SK-N-SH (cell line): Measurements from ENCODE around the gene CLTCL1. TPM values are rescaled to one million over a fixed set of nuclear protein-coding genes. Genes with fewer than 3 reads are reported as not detected.
A peak's percentile ranks its signal among the peaks of the same experiment; 100 is the strongest.

ENCODE experiments used
- CTCF ChIA-PET: fragments of 300-600, 350-600 bp; formaldehyde crosslinking; extraction: SDS; loops from one replicate; lab custom pipeline; 2021; lab: Yijun Ruan, JAX
- POLR2A ChIA-PET: fragments of 350-600 bp; sonication (Branson Sonifier 250); formaldehyde crosslinking; extraction: SDS; loops from one replicate; lab custom pipeline; 2020; ENCODE audit warnings: antibody characterized with exemption, inconsistent platforms; lab: Yijun Ruan, JAX
- DNase-seq: peaks from one replicate; pipeline ENCODE4 v3.0.0; 2012
- H2AFZ ChIP-seq: fragments of 200-600 bp; sonication (generic); 2 replicates; pipeline ENCODE4 v1.8.1; 2016; ENCODE audit warnings: antibody characterized with exemption, mild to moderate bottlenecking, low read depth
- H3F3A ChIP-seq: fragments of 200-600 bp; sonication (generic); replicated peaks from 2 replicates; pipeline ENCODE3; 2016; ENCODE audit warnings: antibody characterized with exemption, mild to moderate bottlenecking; ENCODE audit not compliant: insufficient read depth
- H3K27ac ChIP-seq, 2 experiments: fragments of 200-500 bp in 1 of 2; fragments of 200-600 bp in 1 of 2; sonication (Bioruptor generic) in 1 of 2; sonication (generic), shearing (Covaris generic) in 1 of 2; 2 replicates each; pipeline versions ENCODE4 v1.5.1 to v1.6.1; 2014 to 2016; ENCODE audit warnings: low read depth in 2 of 2, inconsistent platforms in 1 of 2, low read length in 1 of 2, mild to moderate bottlenecking in 1 of 2, mixed read lengths in 1 of 2
- H3K27me3 ChIP-seq: fragments of 200-600 bp; sonication (generic), shearing (Covaris generic); 2 replicates; pipeline ENCODE4 v1.6.1; 2016; ENCODE audit warnings: mixed run types; ENCODE audit not compliant: insufficient read depth
- H3K36me3 ChIP-seq, 2 experiments: fragments of 200-500 bp in 1 of 2; fragments of 200-600 bp in 1 of 2; sonication (Bioruptor generic) in 1 of 2; sonication (generic) in 1 of 2; replicated peaks in 1 of 2; 2 replicates each; pipeline versions ENCODE3 to v1.5.1; 2014 to 2016; ENCODE audit warnings: low read length in 1 of 2, mild to moderate bottlenecking in 1 of 2; ENCODE audit not compliant: insufficient read depth in 2 of 2, control insufficient read depth in 1 of 2
- H3K4me1 ChIP-seq, 2 experiments: fragments of 200-500 bp in 1 of 2; fragments of 200-600 bp in 1 of 2; sonication (Bioruptor generic) in 1 of 2; sonication (generic), shearing (Covaris generic) in 1 of 2; 2 replicates each; pipeline versions ENCODE4 v1.5.1 to v1.6.1; 2014 to 2016; ENCODE audit warnings: low read depth in 1 of 2, low read length in 1 of 2, mixed run types in 1 of 2; ENCODE audit not compliant: insufficient read depth in 2 of 2, control insufficient read depth in 1 of 2
- H3K4me2 ChIP-seq: fragments of 200-600 bp; sonication (generic), shearing (Covaris generic); 2 replicates; pipeline ENCODE4 v1.6.1; 2017; ENCODE audit warnings: mixed run types
- H3K4me3 ChIP-seq, 2 experiments: fragments of 200-500 bp in 1 of 2; fragments of 200-600 bp in 1 of 2; sonication (Bioruptor generic) in 1 of 2; sonication (generic), shearing (Covaris generic) in 1 of 2; 2 replicates each; pipeline versions ENCODE4 v1.5.1 to v1.8.1; 2014 to 2016; ENCODE audit warnings: low read depth in 2 of 2, inconsistent platforms in 1 of 2, low read length in 1 of 2, mild to moderate bottlenecking in 1 of 2, mixed read lengths in 1 of 2, moderate library complexity in 1 of 2
- H3K79me2 ChIP-seq: fragments of 200-600 bp; sonication (generic); 2 replicates; pipeline ENCODE4 v1.8.1; 2017; ENCODE audit warnings: mild to moderate bottlenecking; ENCODE audit not compliant: insufficient read depth
- H3K9ac ChIP-seq: fragments of 200-600 bp; sonication (generic); 2 replicates; pipeline ENCODE4 v1.6.1; 2017; ENCODE audit warnings: mixed run types
- H3K9me2 ChIP-seq: fragments of 200-600 bp; sonication (generic); 2 replicates; pipeline ENCODE4 v1.6.1; 2017; ENCODE audit warnings: mixed run types
- H3K9me3 ChIP-seq: fragments of 200-600 bp; sonication (generic); 2 replicates; pipeline ENCODE4 v1.6.1; 2017; ENCODE audit warnings: mixed run types, mild to moderate bottlenecking, moderate library complexity
- H4K20me1 ChIP-seq: fragments of 200-600 bp; sonication (generic); 2 replicates; pipeline ENCODE4 v1.6.1; 2017; ENCODE audit warnings: mild to moderate bottlenecking, mixed run types; ENCODE audit not compliant: insufficient read depth
- ELF1 ChIP-seq: IDR thresholded peaks from 2 replicates; pipeline ENCODE4 v1.4.0; 2012
- EP300 ChIP-seq, 2 experiments: IDR thresholded peaks; 2 replicates each; pipeline versions ENCODE4 v1.4.0 to v1.6.1; 2012; ENCODE audit warnings: borderline replicate concordance in 1 of 2, low read depth in 1 of 2, low read length in 1 of 2
- EZH2phosphoT487 ChIP-seq: fragments of 200-600 bp; sonication (generic); IDR thresholded peaks from 2 replicates; pipeline ENCODE4 v1.6.1; 2017; ENCODE audit warnings: low read depth, mixed run types, mild to moderate bottlenecking, antibody characterized with exemption, moderate library complexity, borderline replicate concordance
- FOSL2 ChIP-seq: IDR thresholded peaks from 2 replicates; pipeline ENCODE4 v1.4.0; 2012; ENCODE audit warnings: low read depth, mild to moderate bottlenecking, moderate library complexity, borderline replicate concordance
- GABPA ChIP-seq: IDR thresholded peaks from 2 replicates; pipeline ENCODE4 v1.4.0; 2012; ENCODE audit warnings: low read depth, mild to moderate bottlenecking
- RCOR1 ChIP-seq: fragments of 150-350 bp; IDR thresholded peaks from 2 replicates; pipeline ENCODE4 v1.6.1; 2017; ENCODE audit warnings: antibody characterized with exemption, low read length
- SIN3A ChIP-seq: IDR thresholded peaks from 2 replicates; pipeline ENCODE4 v1.6.1; 2012; ENCODE audit warnings: low read depth, mild to moderate bottlenecking, low read length, moderate library complexity, borderline replicate concordance
- TAF1 ChIP-seq: IDR thresholded peaks from 2 replicates; pipeline ENCODE4 v1.6.1; 2012; ENCODE audit warnings: low read depth, mild to moderate bottlenecking, low read length, moderate library complexity, borderline replicate concordance
- YY1 ChIP-seq: IDR thresholded peaks from 2 replicates; pipeline ENCODE4 v1.4.0; 2012; ENCODE audit warnings: low read depth, mild to moderate bottlenecking
- WGBS: methylation state at CpG from one replicate; pipeline ENCODE4 v1.1.6; 2017; ENCODE audit warnings: low lambda C conversion rate; 5-methylcytosine and 5-hydroxymethylcytosine counted together
- polyA plus RNA-seq, 3 experiments: library from polyadenylated mRNA; depleted of rRNA; stranded (reverse); fragments of >200 nt; gene quantifications; 2 replicates each; pipeline ENCODE4 v1.2.3, GENCODE V29; 2012
- TF ChIP-seq, protein P1 (sequence below): IDR thresholded peaks from 2 replicates; pipeline ENCODE4 v1.6.1; 2012; ENCODE audit warnings: mild to moderate bottlenecking, low read depth, low read length, moderate library complexity
- TF ChIP-seq, protein P2 (sequence below): IDR thresholded peaks from 2 replicates; pipeline ENCODE4 v1.4.0; 2012; ENCODE audit warnings: low read depth
- TF ChIP-seq, protein P3 (sequence below): IDR thresholded peaks from 2 replicates; pipeline ENCODE4; 2012
- TF ChIP-seq, protein P4 (sequence below): IDR thresholded peaks from 2 replicates; pipeline ENCODE4 v1.4.0; 2012; ENCODE audit warnings: low read depth, borderline replicate concordance

The CLTCL1 gene
- polyA plus RNA-seq, 1 of the 3 experiments (the other 2 are of a cell fraction) = 6.7 TPM

DNA sequence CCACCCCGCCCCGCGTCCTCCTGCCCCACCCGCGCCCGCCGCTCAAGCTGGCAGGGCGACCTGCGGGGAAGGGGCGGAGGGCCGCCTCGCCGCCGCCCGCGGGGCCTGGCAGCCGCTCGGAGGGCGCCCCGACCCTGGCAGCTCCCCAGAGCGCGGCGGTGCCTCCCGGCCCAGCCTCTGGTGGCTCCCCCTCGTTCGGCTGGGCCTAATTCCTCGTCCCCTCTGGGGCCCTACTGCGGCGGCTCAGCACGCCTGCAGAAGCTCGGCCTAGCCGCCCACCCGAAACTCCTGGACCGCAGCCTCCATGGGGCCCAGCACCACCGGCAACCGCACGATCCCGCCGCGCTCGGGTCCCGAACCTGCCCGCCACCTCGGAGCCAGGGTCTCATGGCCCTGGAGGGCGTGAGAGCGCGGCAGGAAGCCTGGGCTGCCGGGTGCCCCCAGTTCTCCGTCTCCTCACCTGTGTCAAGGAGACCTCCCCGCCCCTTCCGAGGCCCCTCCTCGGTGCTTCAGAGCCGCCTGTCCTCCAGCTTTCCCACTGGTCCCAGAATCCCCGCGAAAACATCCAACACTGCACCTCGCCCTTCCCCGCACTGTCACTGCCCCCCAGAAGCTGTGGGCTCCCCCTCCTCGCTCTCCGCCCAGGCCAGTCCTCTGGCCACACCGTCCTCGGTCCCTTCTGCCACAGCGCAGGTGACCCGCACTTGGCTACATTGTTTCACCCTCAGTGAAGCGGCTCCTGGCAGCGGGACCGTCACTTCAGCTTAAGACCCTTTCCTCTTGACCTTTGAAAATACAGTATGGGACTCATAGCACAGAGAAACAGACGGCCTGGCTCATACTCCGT, 140.8 kb downstream of the CLTCL1 start:
- WGBS = 19% methylated on average over 18 of the region's 68 CpGs
- no peaks in the 10 kb centered on the region for H3K36me3 ChIP-seq
- POLR2A ChIA-PET = no interaction called here
- no peaks in the 10 kb centered on the region for H4K20me1 ChIP-seq
- peak; percentile 45 for DNase-seq
- CTCF ChIA-PET = interaction anchor here (1.2 kb wide), 1 partner anchor 479 kb away, joined by 4 read pairs; no protein-coding TSS in a partner anchor
- H3K4me3 ChIP-seq = no peak overlapping the region
- no peak overlapping the region for H3K4me2 ChIP-seq
- H3K4me1 ChIP-seq = no peaks in the 10 kb centered on the region
- no peak overlapping the region for H3K9ac ChIP-seq
- H3K9me2 ChIP-seq = no peaks in the 10 kb centered on the region
- no peaks in the 10 kb centered on the region for H3K79me2 ChIP-seq
- no peak overlapping the region for H2AFZ ChIP-seq
- TF ChIP-seq, protein P1, sequence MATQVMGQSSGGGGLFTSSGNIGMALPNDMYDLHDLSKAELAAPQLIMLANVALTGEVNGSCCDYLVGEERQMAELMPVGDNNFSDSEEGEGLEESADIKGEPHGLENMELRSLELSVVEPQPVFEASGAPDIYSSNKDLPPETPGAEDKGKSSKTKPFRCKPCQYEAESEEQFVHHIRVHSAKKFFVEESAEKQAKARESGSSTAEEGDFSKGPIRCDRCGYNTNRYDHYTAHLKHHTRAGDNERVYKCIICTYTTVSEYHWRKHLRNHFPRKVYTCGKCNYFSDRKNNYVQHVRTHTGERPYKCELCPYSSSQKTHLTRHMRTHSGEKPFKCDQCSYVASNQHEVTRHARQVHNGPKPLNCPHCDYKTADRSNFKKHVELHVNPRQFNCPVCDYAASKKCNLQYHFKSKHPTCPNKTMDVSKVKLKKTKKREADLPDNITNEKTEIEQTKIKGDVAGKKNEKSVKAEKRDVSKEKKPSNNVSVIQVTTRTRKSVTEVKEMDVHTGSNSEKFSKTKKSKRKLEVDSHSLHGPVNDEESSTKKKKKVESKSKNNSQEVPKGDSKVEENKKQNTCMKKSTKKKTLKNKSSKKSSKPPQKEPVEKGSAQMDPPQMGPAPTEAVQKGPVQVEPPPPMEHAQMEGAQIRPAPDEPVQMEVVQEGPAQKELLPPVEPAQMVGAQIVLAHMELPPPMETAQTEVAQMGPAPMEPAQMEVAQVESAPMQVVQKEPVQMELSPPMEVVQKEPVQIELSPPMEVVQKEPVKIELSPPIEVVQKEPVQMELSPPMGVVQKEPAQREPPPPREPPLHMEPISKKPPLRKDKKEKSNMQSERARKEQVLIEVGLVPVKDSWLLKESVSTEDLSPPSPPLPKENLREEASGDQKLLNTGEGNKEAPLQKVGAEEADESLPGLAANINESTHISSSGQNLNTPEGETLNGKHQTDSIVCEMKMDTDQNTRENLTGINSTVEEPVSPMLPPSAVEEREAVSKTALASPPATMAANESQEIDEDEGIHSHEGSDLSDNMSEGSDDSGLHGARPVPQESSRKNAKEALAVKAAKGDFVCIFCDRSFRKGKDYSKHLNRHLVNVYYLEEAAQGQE = no peak
- TF ChIP-seq, protein P2, sequence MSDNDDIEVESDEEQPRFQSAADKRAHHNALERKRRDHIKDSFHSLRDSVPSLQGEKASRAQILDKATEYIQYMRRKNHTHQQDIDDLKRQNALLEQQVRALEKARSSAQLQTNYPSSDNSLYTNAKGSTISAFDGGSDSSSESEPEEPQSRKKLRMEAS = no peak
- TF ChIP-seq EP300 (IDR thresholded peaks at IDR 0.05; ENCODE audit: borderline replicate concordance in 1 of 2, low read depth in 1 of 2, low read length in 1 of 2) (no peak), TAF1 (no peak), EZH2phosphoT487 (no peak), GABPA (no peak), SIN3A (no peak), YY1 (no peak), FOSL2 (no peak)
- TF ChIP-seq, protein P3, sequence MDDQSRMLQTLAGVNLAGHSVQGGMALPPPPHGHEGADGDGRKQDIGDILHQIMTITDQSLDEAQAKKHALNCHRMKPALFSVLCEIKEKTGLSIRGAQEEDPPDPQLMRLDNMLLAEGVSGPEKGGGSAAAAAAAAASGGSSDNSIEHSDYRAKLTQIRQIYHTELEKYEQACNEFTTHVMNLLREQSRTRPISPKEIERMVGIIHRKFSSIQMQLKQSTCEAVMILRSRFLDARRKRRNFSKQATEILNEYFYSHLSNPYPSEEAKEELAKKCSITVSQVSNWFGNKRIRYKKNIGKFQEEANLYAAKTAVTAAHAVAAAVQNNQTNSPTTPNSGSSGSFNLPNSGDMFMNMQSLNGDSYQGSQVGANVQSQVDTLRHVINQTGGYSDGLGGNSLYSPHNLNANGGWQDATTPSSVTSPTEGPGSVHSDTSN = no peak
- H3K27ac ChIP-seq = no peak overlapping the region
- H3K9me3 ChIP-seq = no peaks in the 10 kb centered on the region
- peaks cover 61% of the 10 kb centered on the region for H3K27me3 ChIP-seq
- H3F3A ChIP-seq = no peaks in the 10 kb centered on the region

DNA sequence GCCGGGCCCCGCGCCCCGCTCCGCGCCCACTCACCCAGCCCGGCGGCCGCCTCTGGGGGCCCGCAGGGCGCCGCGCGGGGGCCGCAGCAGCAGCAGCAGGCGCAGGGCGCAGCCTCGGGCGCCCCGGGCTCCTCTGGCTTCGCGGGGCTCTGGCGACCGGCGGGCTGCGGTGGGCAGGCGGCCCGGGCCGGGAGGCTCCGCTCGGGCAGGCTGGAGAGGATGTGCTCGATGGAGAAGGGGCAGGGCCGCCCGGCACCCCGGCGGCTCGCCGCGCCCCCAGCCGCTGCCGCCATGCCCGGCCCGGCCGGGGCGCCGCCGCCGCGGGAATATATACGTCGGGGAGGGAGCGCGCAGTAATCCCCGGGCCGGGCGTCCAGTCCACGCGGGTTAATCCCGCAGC, 141.5 kb downstream of the CLTCL1 start, which contains the start of gene GSC2:
TSS of gene GSC2 (minus strand) at position 302 of the 400 bp plus-strand sequence. CDS start at position 293, 9 bp downstream.
- H3K4me2 ChIP-seq = no peak within 1 kb of the TSS
- H3K27ac ChIP-seq = no peak within 1 kb of the TSS
- peaks cover 61% of the 10 kb centered on the region for H3K27me3 ChIP-seq
- peak; percentile 60 for DNase-seq
- no peaks in the 10 kb centered on the region for H3K79me2 ChIP-seq
- H4K20me1 ChIP-seq = no peaks in the 10 kb centered on the region
- no peaks in the 10 kb centered on the region for H3K4me1 ChIP-seq
- 0% methylated on average over 10 of the region's 59 CpGs for WGBS
- no peak for TF ChIP-seq ELF1
- TF ChIP-seq, protein P4, sequence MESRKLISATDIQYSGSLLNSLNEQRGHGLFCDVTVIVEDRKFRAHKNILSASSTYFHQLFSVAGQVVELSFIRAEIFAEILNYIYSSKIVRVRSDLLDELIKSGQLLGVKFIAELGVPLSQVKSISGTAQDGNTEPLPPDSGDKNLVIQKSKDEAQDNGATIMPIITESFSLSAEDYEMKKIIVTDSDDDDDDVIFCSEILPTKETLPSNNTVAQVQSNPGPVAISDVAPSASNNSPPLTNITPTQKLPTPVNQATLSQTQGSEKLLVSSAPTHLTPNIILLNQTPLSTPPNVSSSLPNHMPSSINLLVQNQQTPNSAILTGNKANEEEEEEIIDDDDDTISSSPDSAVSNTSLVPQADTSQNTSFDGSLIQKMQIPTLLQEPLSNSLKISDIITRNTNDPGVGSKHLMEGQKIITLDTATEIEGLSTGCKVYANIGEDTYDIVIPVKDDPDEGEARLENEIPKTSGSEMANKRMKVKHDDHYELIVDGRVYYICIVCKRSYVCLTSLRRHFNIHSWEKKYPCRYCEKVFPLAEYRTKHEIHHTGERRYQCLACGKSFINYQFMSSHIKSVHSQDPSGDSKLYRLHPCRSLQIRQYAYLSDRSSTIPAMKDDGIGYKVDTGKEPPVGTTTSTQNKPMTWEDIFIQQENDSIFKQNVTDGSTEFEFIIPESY = no peak
- TF ChIP-seq RCOR1 = no peak
- TF ChIP-seq EZH2phosphoT487 = no peak
- H3K4me3 ChIP-seq = no peak within 1 kb of the TSS
- no peaks in the 10 kb centered on the region for H3K9me3 ChIP-seq
- H2AFZ ChIP-seq = no peak within 1 kb of the TSS
- H3F3A ChIP-seq = no peaks in the 10 kb centered on the region
- H3K9me2 ChIP-seq = no peaks in the 10 kb centered on the region
- POLR2A ChIA-PET = no interaction called here
- no peak within 1 kb of the TSS for H3K9ac ChIP-seq
- CTCF ChIA-PET = no interaction called here
- H3K36me3 ChIP-seq = no peaks in the 10 kb centered on the region
